NCI-H526 (cell line): ENCODE data around the gene CCDC93.

ENCODE experiments used
- DNase-seq, 2 experiments: peaks; one replicate each; lab custom pipeline; 2025; lab: John Stamatoyannopoulos, UW

CCDC93 gene

DNA sequence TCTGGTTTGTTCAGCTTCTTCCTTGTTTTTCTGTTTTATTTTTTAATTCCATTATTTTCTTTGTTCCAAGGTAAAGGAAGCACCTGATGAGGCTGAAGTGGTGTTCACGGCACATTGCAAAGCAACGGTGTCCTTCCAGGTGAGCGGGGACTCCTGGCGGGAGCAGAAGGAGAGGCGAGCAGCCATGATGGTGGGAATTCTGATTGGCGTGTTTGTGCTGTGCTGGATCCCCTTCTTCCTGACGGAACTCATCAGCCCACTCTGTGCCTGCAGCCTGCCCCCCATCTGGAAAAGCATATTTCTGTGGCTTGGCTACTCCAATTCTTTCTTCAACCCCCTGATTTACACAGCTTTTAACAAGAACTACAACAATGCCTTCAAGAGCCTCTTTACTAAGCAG lies 110.9 kb downstream of the CCDC93 start:
- no peak for DNase-seq

DNA sequence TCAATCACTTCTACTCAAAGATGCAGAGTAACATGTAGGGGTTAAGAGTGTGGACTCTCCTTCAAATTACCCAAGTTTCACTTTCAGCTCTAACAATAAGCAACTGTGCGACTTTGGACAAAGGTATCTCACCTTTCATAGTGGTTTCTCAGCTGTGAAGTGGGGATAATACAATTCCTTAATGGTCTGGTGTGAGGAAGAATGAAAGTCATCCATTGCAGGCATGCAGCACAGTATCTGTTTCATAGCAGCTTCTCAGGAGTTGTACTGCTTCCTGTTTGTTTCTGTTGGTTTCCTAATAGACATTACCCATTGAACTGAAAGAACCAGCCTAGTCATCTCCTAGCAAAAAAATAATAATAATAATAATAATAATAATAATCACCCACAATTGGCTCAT lies 125.0 kb downstream of the CCDC93 start:
- DNase-seq, result no peak

DNA sequence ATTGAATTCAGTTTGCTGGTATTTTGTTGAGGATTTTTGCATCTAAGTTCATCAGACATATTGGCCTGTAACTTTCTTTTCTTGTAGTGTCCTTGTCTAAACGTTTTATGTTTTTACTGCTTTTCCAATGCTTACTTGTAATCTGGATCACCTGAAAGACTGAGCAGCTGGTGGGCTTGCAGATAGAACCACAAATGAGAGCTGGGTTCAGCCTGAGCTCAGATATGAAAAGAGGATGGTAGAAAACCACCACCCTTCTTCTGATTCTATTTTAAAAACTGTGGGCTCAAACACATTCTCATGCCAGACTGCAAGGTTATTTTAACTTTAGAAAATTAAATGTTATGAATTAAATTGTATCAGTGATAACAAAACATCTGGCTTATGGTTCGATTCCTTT lies 128.6 kb downstream of the CCDC93 start:
- DNase-seq, result no peak

DNA sequence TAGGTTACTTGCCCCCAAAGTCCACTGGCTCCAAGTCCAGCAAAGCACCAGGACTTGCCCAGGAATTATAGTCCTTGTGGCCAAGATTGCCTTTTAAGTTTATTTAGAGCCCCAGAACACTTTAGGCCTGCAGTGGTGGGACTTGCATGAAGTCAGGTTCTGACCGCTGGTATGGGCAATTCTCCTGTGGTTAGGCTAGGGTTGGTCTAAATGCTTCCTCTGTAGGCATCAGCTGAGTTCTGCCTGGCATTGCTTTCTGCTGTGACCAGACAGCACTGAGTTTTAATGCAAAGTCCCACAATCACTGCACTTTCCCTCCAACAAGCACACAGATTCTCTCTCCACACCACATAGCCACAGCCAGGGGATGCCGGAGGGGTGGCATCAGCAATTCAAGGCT lies 134.9 kb downstream of the CCDC93 start:
- DNase-seq, result no peak

DNA sequence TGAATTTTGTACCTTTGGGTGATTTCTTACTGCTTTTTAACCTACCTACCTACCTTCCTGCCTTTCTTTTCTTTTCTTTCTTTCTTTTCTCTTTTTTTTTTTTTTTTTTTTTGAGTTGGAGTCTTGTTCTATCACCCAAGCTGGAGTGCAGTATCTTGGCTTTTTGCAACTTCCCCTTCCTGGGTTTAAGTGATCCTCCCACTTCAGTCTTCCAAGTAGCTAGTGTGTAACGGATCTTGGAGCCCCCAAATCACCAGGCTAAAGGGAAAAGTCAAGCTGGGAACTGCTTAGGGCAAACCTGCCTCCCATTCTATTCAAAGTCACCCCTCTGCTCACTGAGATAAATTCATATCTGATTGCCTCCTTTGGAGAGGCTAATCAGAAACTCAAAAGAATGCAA lies 138.1 kb downstream of the CCDC93 start:
- no peak for DNase-seq
